Tibial nerve (tissue), 4 donors: ENCODE measurements around the gene PIEZO2. TPM values are rescaled to one million over a fixed set of nuclear protein-coding genes. Genes with fewer than 3 reads are reported as not detected.
"Not testable (repeated sequence)": the region's sequence is repeated elsewhere in the genome, so short reads cannot be mapped to it uniquely, and the experiment has no call there.

Source experiments
- DNase-seq, 2 donors: peaks; one replicate each; pipeline ENCODE4 v3.0.0-alpha.2; 2019; ENCODE audit warnings: low spot score in 2 of 2
- H3K27ac ChIP-seq, 4 donors: fragments of 200-600 bp; sonication (generic) in 3 of 4; one replicate each; pipeline ENCODE4 v1.5.1; 2017 to 2019; ENCODE audit warnings: mild to moderate bottlenecking in 1 of 4
- H3K27me3 ChIP-seq, 2 donors: fragments of 200-600 bp; sonication (generic) in 1 of 2; one replicate each; pipeline versions ENCODE4 v1.5.1 to v1.6.0; 2017 to 2019
- H3K36me3 ChIP-seq, 3 donors: fragments of 200-600 bp; sonication (generic); one replicate each; pipeline ENCODE4 v1.5.1; 2018 to 2019
- H3K4me1 ChIP-seq, 4 donors: fragments of 200-600 bp; sonication (generic) in 3 of 4; one replicate each; pipeline ENCODE4 v1.5.1; 2017 to 2019
- H3K4me3 ChIP-seq, 4 donors: fragments of 200-600 bp; sonication (generic) in 3 of 4; one replicate each; pipeline ENCODE4 v1.5.1; 2017 to 2019; ENCODE audit warnings: mild to moderate bottlenecking in 1 of 4, moderate library complexity in 1 of 4
- H3K9me3 ChIP-seq, 4 donors: fragments of 200-600 bp; sonication (generic) in 3 of 4; one replicate each; pipeline ENCODE4 v1.5.1; 2017 to 2019
- CTCF ChIP-seq, 5 experiments: fragments of 200-600 bp in 3 of 5; fragments of 450-650 bp in 2 of 5; sonication (generic) in 3 of 5; IDR thresholded peaks; one replicate each; pipeline ENCODE4 v1.5.1; 2016 to 2019; ENCODE audit warnings: antibody characterized with exemption in 5 of 5, mild to moderate bottlenecking in 3 of 5, moderate library complexity in 2 of 5
- EP300 ChIP-seq, 2 donors: sonication (generic); formaldehyde crosslinking; IDR thresholded peaks; one replicate each; pipeline ENCODE4 v1.6.1; 2017; ENCODE audit warnings: antibody characterized with exemption in 2 of 2, mild to moderate bottlenecking in 1 of 2
- POLR2A ChIP-seq, 2 donors: fragments of 450-650 bp; IDR thresholded peaks; one replicate each; pipeline ENCODE4 v1.6.1; 2017; ENCODE audit warnings: antibody characterized with exemption in 2 of 2, mild to moderate bottlenecking in 2 of 2, moderate library complexity in 2 of 2
- WGBS, 2 donors: methylation state at CpG; one replicate each; pipeline ENCODE4 v1.1.5; 2018; 5-methylcytosine and 5-hydroxymethylcytosine counted together
- total RNA-seq, 4 donors: library from RNA; depleted of rRNA; stranded (reverse); fragments of >200 nt; gene quantifications; one replicate each; pipeline ENCODE4 v1.1.0, GENCODE V29; 2016

The PIEZO2 gene
- total RNA-seq, 4 donors from 2014 or later, result 17.0 to 27.7 (median 22.3) TPM

- no peak for TF ChIP-seq EP300 (IDR thresholded peaks at IDR 0.05)
- TF ChIP-seq CTCF (IDR thresholded peaks at IDR 0.05), result no peak
- no peak for TF ChIP-seq POLR2A (IDR thresholded peaks at IDR 0.05)
- Histone ChIP-seq H3K4me1 (no peaks in the 10 kb centered on the region), H3K36me3 (no peaks in the 10 kb centered on the region), H3K4me3 (no peak overlapping the region), H3K27me3 (no peaks in the 10 kb centered on the region), H3K27ac (no peak overlapping the region), H3K9me3 (no peaks in the 10 kb centered on the region)
- DNase-seq, result no peak
- 76 to 85% methylated on average over 2 of the region's 2 CpGs for whole genome bisulfite sequencing, 2 donors
Observed at GRCh38 chr18:10919851-10920250, 229.5 kb downstream of the PIEZO2 start.

GRCh38 chr18:10916865-10917264 is 232.5 kb downstream of the PIEZO2 start:
- 38 to 46% methylated on average over 4 of the region's 4 CpGs for WGBS, 2 donors

GRCh38 chr18:10916387-10916786 is 233.0 kb downstream of the PIEZO2 start:
- no peak for DNase-seq
- Histone ChIP-seq H3K27ac (no peak overlapping the region), H3K27me3 (no peaks in the 10 kb centered on the region), H3K36me3 (no peaks in the 10 kb centered on the region), H3K4me3 (no peak overlapping the region), H3K9me3 (no peaks in the 10 kb centered on the region), H3K4me1 (peaks cover 0 to 8% (median 4%) of the 10 kb centered on the region in 4 donors)
- TF ChIP-seq EP300 (IDR thresholded peaks at IDR 0.05), result no peak
- TF ChIP-seq CTCF (IDR thresholded peaks at IDR 0.05), result no peak
- TF ChIP-seq POLR2A (IDR thresholded peaks at IDR 0.05), result no peak
- 90 to 92% methylated on average over 18 to 23 of the region's 23 CpGs for WGBS, 2 donors

More at GRCh38 chr18:10916865-10917264, 232.5 kb downstream of the PIEZO2 start:
- Histone ChIP-seq H3K9me3 (no peaks in the 10 kb centered on the region), H3K4me1 (peaks cover 0 to 8% (median 4%) of the 10 kb centered on the region in 4 donors), H3K27me3 (no peaks in the 10 kb centered on the region), H3K4me3 (no peak overlapping the region), H3K27ac (no peak overlapping the region), H3K36me3 (no peaks in the 10 kb centered on the region)
- TF ChIP-seq CTCF (IDR thresholded peaks at IDR 0.05) (no peak), EP300 (IDR thresholded peaks at IDR 0.05) (no peak), POLR2A (IDR thresholded peaks at IDR 0.05) (no peak)
- DNase-seq, result no peak

GRCh38 chr18:10915748-10916147 is 233.6 kb downstream of the PIEZO2 start:
- H3K4me3 ChIP-seq, H3K9me3 ChIP-seq, H3K27me3 ChIP-seq, H3K4me1 ChIP-seq, H3K27ac ChIP-seq, DNase-seq, H3K36me3 ChIP-seq: not testable (repeated sequence)
- 98 to 100% methylated on average over 5 of the region's 5 CpGs for WGBS, 2 donors

- not testable (repeated sequence) for DNase-seq, H3K27ac ChIP-seq, H3K9me3 ChIP-seq, H3K27me3 ChIP-seq, H3K36me3 ChIP-seq, H3K4me1 ChIP-seq, H3K4me3 ChIP-seq
- 78 to 82% methylated on average over 6 of the region's 8 CpGs for WGBS, 2 donors
Observed at GRCh38 chr18:10914610-10915009, 234.8 kb downstream of the PIEZO2 start.

GRCh38 chr18:10913919-10914318 is 235.4 kb downstream of the PIEZO2 start:
- WGBS, 2 donors, result 53 to 55% methylated on average over 4 of the region's 4 CpGs
- Histone ChIP-seq H3K27ac (no peak overlapping the region), H3K9me3 (no peaks in the 10 kb centered on the region), H3K27me3 (no peaks in the 10 kb centered on the region), H3K4me1 (peaks cover 0 to 8% (median 4%) of the 10 kb centered on the region in 4 donors), H3K36me3 (no peaks in the 10 kb centered on the region), H3K4me3 (no peak overlapping the region)
- TF ChIP-seq EP300 (IDR thresholded peaks at IDR 0.05) (no peak), POLR2A (IDR thresholded peaks at IDR 0.05) (no peak), CTCF (IDR thresholded peaks at IDR 0.05) (no peak)
- no peak for DNase-seq
